ENCODE results near the gene TMC1. TPM values are rescaled to one million over a fixed set of nuclear protein-coding genes. Genes with fewer than 3 reads are reported as not detected.

Gene TMC1
- total and polyA plus RNA-seq, 10 of the 15 experiments (the other 5 are each of a cell fraction or from before 2014, with no cell fraction given), result 0.06 to 0.94 (median 0.40) TPM; not detected in 1

DNA sequence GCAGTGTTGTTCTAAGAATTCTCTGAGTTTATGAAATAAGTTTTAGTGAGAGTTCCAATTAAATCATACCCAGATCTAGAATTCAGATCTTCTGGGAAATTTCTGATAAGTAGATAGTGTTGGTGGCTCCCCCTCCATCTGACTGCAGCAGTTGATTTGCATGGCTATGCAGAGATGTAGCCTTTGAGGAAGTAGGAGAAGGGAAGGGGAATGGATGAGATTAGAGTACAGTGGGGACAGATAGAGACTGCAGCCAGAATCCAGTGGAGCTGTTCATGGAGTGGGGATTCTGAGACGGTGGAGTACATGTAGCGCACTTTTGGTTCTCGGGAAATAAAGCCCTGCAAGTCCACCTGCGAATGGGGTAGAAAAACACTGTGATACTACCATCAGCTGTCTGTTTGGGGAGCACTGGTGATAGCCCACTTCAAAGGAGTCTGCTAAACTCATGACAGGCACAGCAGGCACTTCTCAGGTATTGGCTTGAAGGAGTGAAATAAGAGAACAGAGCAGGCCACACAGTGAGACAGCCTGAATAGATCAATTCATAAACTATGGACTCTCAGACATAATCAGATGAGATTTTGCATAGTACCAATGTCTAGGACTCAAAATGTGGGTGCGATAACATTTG, 334.6 kb downstream of the TMC1 start (continued):
- TF ChIP-seq PML (IDR thresholded peaks at IDR 0.05; ENCODE audit: low read length), result no peak
- TF ChIP-seq YY1 (IDR thresholded peaks at IDR 0.05; ENCODE audit: low read depth, low read length), result no peak
- TF ChIP-seq, protein P1, sequence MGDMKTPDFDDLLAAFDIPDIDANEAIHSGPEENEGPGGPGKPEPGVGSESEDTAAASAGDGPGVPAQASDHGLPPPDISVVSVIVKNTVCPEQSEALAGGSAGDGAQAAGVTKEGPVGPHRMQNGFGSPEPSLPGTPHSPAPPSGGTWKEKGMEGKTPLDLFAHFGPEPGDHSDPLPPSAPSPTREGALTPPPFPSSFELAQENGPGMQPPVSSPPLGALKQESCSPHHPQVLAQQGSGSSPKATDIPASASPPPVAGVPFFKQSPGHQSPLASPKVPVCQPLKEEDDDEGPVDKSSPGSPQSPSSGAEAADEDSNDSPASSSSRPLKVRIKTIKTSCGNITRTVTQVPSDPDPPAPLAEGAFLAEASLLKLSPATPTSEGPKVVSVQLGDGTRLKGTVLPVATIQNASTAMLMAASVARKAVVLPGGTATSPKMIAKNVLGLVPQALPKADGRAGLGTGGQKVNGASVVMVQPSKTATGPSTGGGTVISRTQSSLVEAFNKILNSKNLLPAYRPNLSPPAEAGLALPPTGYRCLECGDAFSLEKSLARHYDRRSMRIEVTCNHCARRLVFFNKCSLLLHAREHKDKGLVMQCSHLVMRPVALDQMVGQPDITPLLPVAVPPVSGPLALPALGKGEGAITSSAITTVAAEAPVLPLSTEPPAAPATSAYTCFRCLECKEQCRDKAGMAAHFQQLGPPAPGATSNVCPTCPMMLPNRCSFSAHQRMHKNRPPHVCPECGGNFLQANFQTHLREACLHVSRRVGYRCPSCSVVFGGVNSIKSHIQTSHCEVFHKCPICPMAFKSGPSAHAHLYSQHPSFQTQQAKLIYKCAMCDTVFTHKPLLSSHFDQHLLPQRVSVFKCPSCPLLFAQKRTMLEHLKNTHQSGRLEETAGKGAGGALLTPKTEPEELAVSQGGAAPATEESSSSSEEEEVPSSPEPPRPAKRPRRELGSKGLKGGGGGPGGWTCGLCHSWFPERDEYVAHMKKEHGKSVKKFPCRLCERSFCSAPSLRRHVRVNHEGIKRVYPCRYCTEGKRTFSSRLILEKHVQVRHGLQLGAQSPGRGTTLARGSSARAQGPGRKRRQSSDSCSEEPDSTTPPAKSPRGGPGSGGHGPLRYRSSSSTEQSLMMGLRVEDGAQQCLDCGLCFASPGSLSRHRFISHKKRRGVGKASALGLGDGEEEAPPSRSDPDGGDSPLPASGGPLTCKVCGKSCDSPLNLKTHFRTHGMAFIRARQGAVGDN (IDR thresholded peaks at IDR 0.05), result no peak
- TF ChIP-seq, protein P2, sequence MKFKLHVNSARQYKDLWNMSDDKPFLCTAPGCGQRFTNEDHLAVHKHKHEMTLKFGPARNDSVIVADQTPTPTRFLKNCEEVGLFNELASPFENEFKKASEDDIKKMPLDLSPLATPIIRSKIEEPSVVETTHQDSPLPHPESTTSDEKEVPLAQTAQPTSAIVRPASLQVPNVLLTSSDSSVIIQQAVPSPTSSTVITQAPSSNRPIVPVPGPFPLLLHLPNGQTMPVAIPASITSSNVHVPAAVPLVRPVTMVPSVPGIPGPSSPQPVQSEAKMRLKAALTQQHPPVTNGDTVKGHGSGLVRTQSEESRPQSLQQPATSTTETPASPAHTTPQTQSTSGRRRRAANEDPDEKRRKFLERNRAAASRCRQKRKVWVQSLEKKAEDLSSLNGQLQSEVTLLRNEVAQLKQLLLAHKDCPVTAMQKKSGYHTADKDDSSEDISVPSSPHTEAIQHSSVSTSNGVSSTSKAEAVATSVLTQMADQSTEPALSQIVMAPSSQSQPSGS (IDR thresholded peaks at IDR 0.05; ENCODE audit: low read length), result no peak
- TF ChIP-seq TAF1 (IDR thresholded peaks at IDR 0.05; ENCODE audit: borderline replicate concordance, low read depth, low read length), result no peak
- TF ChIP-seq ASH2L (IDR thresholded peaks at IDR 0.05; ENCODE audit: borderline replicate concordance, low read depth), result no peak
- TF ChIP-seq FOXM1 (IDR thresholded peaks at IDR 0.05; ENCODE audit: low read depth, low read length), result no peak
- TF ChIP-seq, protein P3, sequence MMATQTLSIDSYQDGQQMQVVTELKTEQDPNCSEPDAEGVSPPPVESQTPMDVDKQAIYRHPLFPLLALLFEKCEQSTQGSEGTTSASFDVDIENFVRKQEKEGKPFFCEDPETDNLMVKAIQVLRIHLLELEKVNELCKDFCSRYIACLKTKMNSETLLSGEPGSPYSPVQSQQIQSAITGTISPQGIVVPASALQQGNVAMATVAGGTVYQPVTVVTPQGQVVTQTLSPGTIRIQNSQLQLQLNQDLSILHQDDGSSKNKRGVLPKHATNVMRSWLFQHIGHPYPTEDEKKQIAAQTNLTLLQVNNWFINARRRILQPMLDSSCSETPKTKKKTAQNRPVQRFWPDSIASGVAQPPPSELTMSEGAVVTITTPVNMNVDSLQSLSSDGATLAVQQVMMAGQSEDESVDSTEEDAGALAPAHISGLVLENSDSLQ (IDR thresholded peaks at IDR 0.05), result no peak
- no peak for TF ChIP-seq ZNF24 (IDR thresholded peaks at IDR 0.05)
- no peak for TF ChIP-seq POLR2AphosphoS5 (IDR thresholded peaks at IDR 0.05; ENCODE audit: low read length)

Measured in GM12878 (cell line).